Fibroblast of lung (primary cell): ENCODE data around the gene GRID1. TPM values are rescaled to one million over a fixed set of nuclear protein-coding genes. Genes with fewer than 3 reads are reported as not detected.

Experiments used
- DNase-seq, 2 donors: peaks; one replicate each; pipeline versions ENCODE4 v3.0.0 to v3.0.0-alpha.2; 2010; ENCODE audit warnings: low read depth in 2 of 2
- H2AFZ ChIP-seq: 2 replicates; pipeline ENCODE4 v1.5.1; 2012; ENCODE audit warnings: low read length, control low read depth, inconsistent platforms
- H3K27ac ChIP-seq: 2 replicates; pipeline ENCODE4 v1.5.1; 2011; ENCODE audit warnings: low read length, control low read depth; ENCODE audit not compliant: insufficient read depth
- H3K27me3 ChIP-seq: 2 replicates; pipeline ENCODE4 v1.5.1; 2011; ENCODE audit warnings: mild to moderate bottlenecking, low read length; ENCODE audit not compliant: control insufficient read depth, insufficient read depth
- H3K36me3 ChIP-seq: 2 replicates; pipeline ENCODE4 v1.5.1; 2011; ENCODE audit warnings: low read length; ENCODE audit not compliant: control insufficient read depth, insufficient read depth
- H3K4me1 ChIP-seq: 2 replicates; pipeline ENCODE4 v1.5.1; 2011; ENCODE audit warnings: low read length; ENCODE audit not compliant: control insufficient read depth, insufficient read depth; ENCODE audit errors: extremely low read depth
- H3K4me2 ChIP-seq: 2 replicates; pipeline ENCODE4 v1.5.1; 2011; ENCODE audit warnings: low read length, control low read depth; ENCODE audit not compliant: insufficient read depth; ENCODE audit errors: extremely low read depth
- H3K4me3 ChIP-seq, 4 experiments: fragments of 200-600 bp in 1 of 4; sonication (generic) in 1 of 4; replicated peaks in 1 of 4; 2 replicates each; pipeline ENCODE4 v1.5.1; 2011 to 2016; ENCODE audit warnings: low read length in 4 of 4, low read depth in 3 of 4, mild to moderate bottlenecking in 3 of 4, control low read depth in 2 of 4, inconsistent platforms in 1 of 4, mixed read lengths in 1 of 4; ENCODE audit not compliant: insufficient read depth in 1 of 4; ENCODE audit errors: control extremely low read depth in 1 of 4
- H3K79me2 ChIP-seq: 2 replicates; pipeline ENCODE4 v1.5.1; 2012; ENCODE audit warnings: mild to moderate bottlenecking, low read length, inconsistent platforms; ENCODE audit not compliant: control insufficient read depth, insufficient read depth
- H3K9ac ChIP-seq: 2 replicates; pipeline ENCODE4 v1.5.1; 2011; ENCODE audit warnings: mild to moderate bottlenecking, low read length, control low read depth; ENCODE audit not compliant: insufficient read depth
- H3K9me3 ChIP-seq: 2 replicates; pipeline ENCODE4 v1.5.1; 2012; ENCODE audit warnings: low read depth, low read length; ENCODE audit not compliant: control insufficient read depth, insufficient read depth
- H4K20me1 ChIP-seq: 2 replicates; pipeline ENCODE4 v1.5.1; 2011; ENCODE audit warnings: low read length; ENCODE audit not compliant: control insufficient read depth, insufficient read depth; ENCODE audit errors: extremely low read depth
- EZH2 ChIP-seq: IDR thresholded peaks from 2 replicates; pipeline ENCODE4 v1.5.1; 2012; ENCODE audit warnings: low read length, control low read depth, mild to moderate bottlenecking; ENCODE audit errors: missing control alignments
- polyA plus RNA-seq, 2 donors: library from polyadenylated mRNA; depleted of rRNA in 1 of 2; stranded (reverse) in 1 of 2; unstranded in 1 of 2; fragments of >200 nt; gene quantifications; 2 replicates each; pipeline ENCODE4 v1.2.1, GENCODE V29; 2011 to 2012; ENCODE audit warnings: missing spikeins in 1 of 2
- total RNA-seq: library from RNA; depleted of rRNA; stranded (reverse); fragments of >200 nt; gene quantifications from 2 replicates; pipeline ENCODE4 v1.2.1, GENCODE V29; 2014
- TF ChIP-seq, protein P1 (sequence below), 2 donors: IDR thresholded peaks in 1 of 2; conservative IDR thresholded peaks in 1 of 2; 1 replicate in 1 of 2; 2 replicates in 1 of 2; pipeline ENCODE4 v1.5.1; 2011 to 2012; ENCODE audit warnings: low read length in 2 of 2, control low read depth in 1 of 2, inconsistent platforms in 1 of 2, low read depth in 1 of 2, mild to moderate bottlenecking in 1 of 2

GRID1 gene
- total and polyA plus RNA-seq, 2 donors (not counting 1 experiment from before 2014, with no cell fraction given) = 0.03 to 0.33 TPM

DNA sequence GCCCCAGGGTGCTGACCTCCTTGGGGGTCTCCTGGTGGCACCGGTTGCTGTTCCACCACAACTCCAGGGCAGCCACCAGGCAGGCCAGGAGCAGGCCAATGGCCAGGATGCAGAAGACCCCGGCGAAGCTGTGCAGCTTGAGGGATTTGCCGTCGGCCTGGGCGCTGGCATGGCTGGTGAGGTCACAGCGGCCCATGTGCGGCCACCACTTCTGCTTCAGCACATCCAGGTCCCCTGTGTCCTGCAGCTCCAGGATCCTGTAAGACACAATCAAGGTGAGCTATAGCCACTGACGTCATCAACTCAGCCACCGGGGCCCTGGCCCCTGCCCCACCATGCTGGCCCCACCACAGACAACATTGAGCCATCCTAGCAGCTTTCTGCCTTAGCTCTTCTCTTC is 753.2 kb downstream of the GRID1 start:
- Histone ChIP-seq H3K9me3 (no peaks in the 10 kb centered on the region), H3K9ac (no peak overlapping the region), H2AFZ (no peak overlapping the region)

GRCh38 chr10:85612833-85613232 is 753.8 kb downstream of the GRID1 start:
- Histone ChIP-seq H3K4me2 (no peak overlapping the region), H3K9ac (no peak overlapping the region), H3K36me3 (no peaks in the 10 kb centered on the region), H4K20me1 (no peaks in the 10 kb centered on the region), H3K4me1 (no peaks in the 10 kb centered on the region), H3K9me3 (no peaks in the 10 kb centered on the region), H3K27ac (no peak overlapping the region), H3K79me2 (no peaks in the 10 kb centered on the region), H3K27me3 (no peaks in the 10 kb centered on the region), H2AFZ (no peak overlapping the region), H3K4me3 (no peak overlapping the region)
- TF ChIP-seq EZH2 = no peak
- TF ChIP-seq, protein P1, sequence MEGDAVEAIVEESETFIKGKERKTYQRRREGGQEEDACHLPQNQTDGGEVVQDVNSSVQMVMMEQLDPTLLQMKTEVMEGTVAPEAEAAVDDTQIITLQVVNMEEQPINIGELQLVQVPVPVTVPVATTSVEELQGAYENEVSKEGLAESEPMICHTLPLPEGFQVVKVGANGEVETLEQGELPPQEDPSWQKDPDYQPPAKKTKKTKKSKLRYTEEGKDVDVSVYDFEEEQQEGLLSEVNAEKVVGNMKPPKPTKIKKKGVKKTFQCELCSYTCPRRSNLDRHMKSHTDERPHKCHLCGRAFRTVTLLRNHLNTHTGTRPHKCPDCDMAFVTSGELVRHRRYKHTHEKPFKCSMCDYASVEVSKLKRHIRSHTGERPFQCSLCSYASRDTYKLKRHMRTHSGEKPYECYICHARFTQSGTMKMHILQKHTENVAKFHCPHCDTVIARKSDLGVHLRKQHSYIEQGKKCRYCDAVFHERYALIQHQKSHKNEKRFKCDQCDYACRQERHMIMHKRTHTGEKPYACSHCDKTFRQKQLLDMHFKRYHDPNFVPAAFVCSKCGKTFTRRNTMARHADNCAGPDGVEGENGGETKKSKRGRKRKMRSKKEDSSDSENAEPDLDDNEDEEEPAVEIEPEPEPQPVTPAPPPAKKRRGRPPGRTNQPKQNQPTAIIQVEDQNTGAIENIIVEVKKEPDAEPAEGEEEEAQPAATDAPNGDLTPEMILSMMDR (conservative IDR thresholded peaks at IDR 0.05 in 1 of 2, IDR thresholded peaks at IDR 0.05 in 1 of 2; ENCODE audit: low read depth in 1 of 2, low read length in 2 of 2) = no peak
- DNase-seq = no peak

More for the DNA sequence above, 753.2 kb downstream of the GRID1 start:
- Histone ChIP-seq H4K20me1 (no peaks in the 10 kb centered on the region), H3K36me3 (no peaks in the 10 kb centered on the region), H3K4me3 (no peak overlapping the region), H3K27me3 (no peaks in the 10 kb centered on the region), H3K27ac (no peak overlapping the region), H3K79me2 (no peaks in the 10 kb centered on the region), H3K4me1 (no peaks in the 10 kb centered on the region), H3K4me2 (no peak overlapping the region)
- no peak for DNase-seq
- TF ChIP-seq, protein P1 (conservative IDR thresholded peaks at IDR 0.05 in 1 of 2, IDR thresholded peaks at IDR 0.05 in 1 of 2; ENCODE audit: low read depth in 1 of 2, low read length in 2 of 2) = no peak
- no peak for TF ChIP-seq EZH2

DNA sequence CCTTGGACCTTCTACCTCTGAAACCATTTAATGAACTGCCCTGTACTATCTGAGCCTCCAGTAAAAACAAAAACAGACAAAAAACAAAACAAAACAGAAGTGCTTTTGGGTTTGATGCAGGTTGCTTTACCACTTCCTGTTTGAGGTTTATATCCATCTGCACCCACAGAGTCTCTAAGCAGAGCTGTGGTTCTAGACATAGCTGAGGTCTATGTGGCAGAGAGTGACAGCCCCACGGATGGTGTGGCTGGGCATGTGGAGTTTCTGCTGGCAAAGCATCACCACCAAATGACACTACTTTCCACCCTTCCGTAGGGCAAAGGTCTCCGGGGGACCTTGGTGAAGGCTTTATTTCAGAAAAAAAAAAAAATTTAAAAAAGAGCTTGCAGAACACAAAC is 754.2 kb downstream of the GRID1 start:
- Histone ChIP-seq H3K9me3 (no peaks in the 10 kb centered on the region), H3K27me3 (no peaks in the 10 kb centered on the region), H3K4me3 (no peak overlapping the region), H3K79me2 (no peaks in the 10 kb centered on the region), H2AFZ (no peak overlapping the region), H3K9ac (no peak overlapping the region), H3K36me3 (no peaks in the 10 kb centered on the region), H3K4me1 (no peaks in the 10 kb centered on the region), H4K20me1 (no peaks in the 10 kb centered on the region), H3K27ac (no peak overlapping the region), H3K4me2 (no peak overlapping the region)
- DNase-seq = no peak
- TF ChIP-seq, protein P1 (conservative IDR thresholded peaks at IDR 0.05 in 1 of 2, IDR thresholded peaks at IDR 0.05 in 1 of 2; ENCODE audit: low read depth in 1 of 2, low read length in 2 of 2) = no peak
- TF ChIP-seq EZH2 = no peak
